ENCODE data around the gene NUP214.

DNA sequence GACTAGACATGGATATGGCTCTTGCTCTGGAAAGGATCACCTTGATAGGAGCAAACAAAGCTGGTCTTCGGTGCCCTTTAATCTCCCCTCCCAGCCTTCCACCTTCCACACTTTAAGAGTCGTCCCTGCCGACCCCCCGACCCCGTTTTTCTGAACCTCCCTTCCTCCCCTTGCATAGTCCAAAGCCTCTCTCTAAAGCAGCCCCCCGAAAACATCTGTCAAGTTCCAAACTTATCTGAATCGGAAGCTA lies 423 bp upstream of the NUP214 start:
- TF ChIP-seq, protein P1, sequence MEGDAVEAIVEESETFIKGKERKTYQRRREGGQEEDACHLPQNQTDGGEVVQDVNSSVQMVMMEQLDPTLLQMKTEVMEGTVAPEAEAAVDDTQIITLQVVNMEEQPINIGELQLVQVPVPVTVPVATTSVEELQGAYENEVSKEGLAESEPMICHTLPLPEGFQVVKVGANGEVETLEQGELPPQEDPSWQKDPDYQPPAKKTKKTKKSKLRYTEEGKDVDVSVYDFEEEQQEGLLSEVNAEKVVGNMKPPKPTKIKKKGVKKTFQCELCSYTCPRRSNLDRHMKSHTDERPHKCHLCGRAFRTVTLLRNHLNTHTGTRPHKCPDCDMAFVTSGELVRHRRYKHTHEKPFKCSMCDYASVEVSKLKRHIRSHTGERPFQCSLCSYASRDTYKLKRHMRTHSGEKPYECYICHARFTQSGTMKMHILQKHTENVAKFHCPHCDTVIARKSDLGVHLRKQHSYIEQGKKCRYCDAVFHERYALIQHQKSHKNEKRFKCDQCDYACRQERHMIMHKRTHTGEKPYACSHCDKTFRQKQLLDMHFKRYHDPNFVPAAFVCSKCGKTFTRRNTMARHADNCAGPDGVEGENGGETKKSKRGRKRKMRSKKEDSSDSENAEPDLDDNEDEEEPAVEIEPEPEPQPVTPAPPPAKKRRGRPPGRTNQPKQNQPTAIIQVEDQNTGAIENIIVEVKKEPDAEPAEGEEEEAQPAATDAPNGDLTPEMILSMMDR (IDR thresholded peaks at IDR 0.05; ENCODE audit: insufficient read depth, low read length), result no peak
- no peak for TF ChIP-seq POLR2AphosphoS5 (IDR thresholded peaks at IDR 0.05; ENCODE audit: low read depth)
- TF ChIP-seq, protein P2, sequence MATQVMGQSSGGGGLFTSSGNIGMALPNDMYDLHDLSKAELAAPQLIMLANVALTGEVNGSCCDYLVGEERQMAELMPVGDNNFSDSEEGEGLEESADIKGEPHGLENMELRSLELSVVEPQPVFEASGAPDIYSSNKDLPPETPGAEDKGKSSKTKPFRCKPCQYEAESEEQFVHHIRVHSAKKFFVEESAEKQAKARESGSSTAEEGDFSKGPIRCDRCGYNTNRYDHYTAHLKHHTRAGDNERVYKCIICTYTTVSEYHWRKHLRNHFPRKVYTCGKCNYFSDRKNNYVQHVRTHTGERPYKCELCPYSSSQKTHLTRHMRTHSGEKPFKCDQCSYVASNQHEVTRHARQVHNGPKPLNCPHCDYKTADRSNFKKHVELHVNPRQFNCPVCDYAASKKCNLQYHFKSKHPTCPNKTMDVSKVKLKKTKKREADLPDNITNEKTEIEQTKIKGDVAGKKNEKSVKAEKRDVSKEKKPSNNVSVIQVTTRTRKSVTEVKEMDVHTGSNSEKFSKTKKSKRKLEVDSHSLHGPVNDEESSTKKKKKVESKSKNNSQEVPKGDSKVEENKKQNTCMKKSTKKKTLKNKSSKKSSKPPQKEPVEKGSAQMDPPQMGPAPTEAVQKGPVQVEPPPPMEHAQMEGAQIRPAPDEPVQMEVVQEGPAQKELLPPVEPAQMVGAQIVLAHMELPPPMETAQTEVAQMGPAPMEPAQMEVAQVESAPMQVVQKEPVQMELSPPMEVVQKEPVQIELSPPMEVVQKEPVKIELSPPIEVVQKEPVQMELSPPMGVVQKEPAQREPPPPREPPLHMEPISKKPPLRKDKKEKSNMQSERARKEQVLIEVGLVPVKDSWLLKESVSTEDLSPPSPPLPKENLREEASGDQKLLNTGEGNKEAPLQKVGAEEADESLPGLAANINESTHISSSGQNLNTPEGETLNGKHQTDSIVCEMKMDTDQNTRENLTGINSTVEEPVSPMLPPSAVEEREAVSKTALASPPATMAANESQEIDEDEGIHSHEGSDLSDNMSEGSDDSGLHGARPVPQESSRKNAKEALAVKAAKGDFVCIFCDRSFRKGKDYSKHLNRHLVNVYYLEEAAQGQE (IDR thresholded peaks at IDR 0.05; ENCODE audit: insufficient replicate concordance, low read depth), result no peak
